HFFc6 (cell line): ENCODE data around the gene FKBP15. TPM values are rescaled to one million over a fixed set of nuclear protein-coding genes. Genes with fewer than 3 reads are reported as not detected.
A peak's percentile ranks its signal among the peaks of the same experiment; 100 is the strongest.

ENCODE experiments used
- DNase-seq: peaks from one replicate; pipeline ENCODE4 v3.0.0-alpha.2; 2018
- H3K27ac Mint-ChIP-seq: 2 replicates; pipeline ENCODE4 v1.8.0; 2020; ENCODE audit warnings: mild to moderate bottlenecking, mixed read lengths
- H3K27me3 Mint-ChIP-seq: 2 replicates; pipeline ENCODE4 v1.8.0; 2021; ENCODE audit warnings: mild to moderate bottlenecking, moderate library complexity, mixed read lengths; ENCODE audit not compliant: insufficient read depth
- H3K36me3 Mint-ChIP-seq: 2 replicates; pipeline ENCODE4 v1.8.0; 2021; ENCODE audit warnings: low read depth, mixed read lengths
- H3K4me1 Mint-ChIP-seq: 2 replicates; pipeline ENCODE4 v1.8.0; 2020; ENCODE audit warnings: low read depth, mixed read lengths
- H3K4me3 Mint-ChIP-seq: 2 replicates; pipeline ENCODE4 v1.8.0; 2020; ENCODE audit warnings: mild to moderate bottlenecking, moderate library complexity, mixed read lengths
- H3K9me3 Mint-ChIP-seq: 2 replicates; pipeline ENCODE4 v1.8.0; 2020; ENCODE audit warnings: mild to moderate bottlenecking, mixed read lengths
- CTCF ChIP-seq: fragments of 200-600 bp; sonication (generic); IDR thresholded peaks from 2 replicates; pipeline ENCODE4 v1.5.0; 2021; ENCODE audit warnings: antibody characterized with exemption, mild to moderate bottlenecking
- total RNA-seq, 6 experiments: library from RNA; stranded (reverse); fragmentation: NEBNext Ultra II Directional; extraction: Animal tissue kit (Norgen Biotek cat#: 25700); gene quantifications; 2 replicates in 1 of 6; 3 replicates in 5 of 6; pipeline ENCODE4 v1.2.3, GENCODE V29; 2021

Gene FKBP15
- total RNA-seq, 6 experiments from 2014 or later, result 25.2 to 29.8 (median 28.0) TPM

GRCh38 chr9:113266174-113266573, 45.1 kb upstream of the FKBP15 start:
- Mint-ChIP-seq H3K27me3 (no peaks in the 10 kb centered on the region), H3K4me3 (no peak overlapping the region), H3K4me1 (peaks cover 13% of the 10 kb centered on the region), H3K27ac (no peak overlapping the region), H3K36me3 (peaks cover 30% of the 10 kb centered on the region), H3K9me3 (no peaks in the 10 kb centered on the region)
- DNase-seq, result no peak
- TF ChIP-seq CTCF, result no peak

- Mint-ChIP-seq H3K4me3 (no peak overlapping the region), H3K27ac (no peak overlapping the region)
- TF ChIP-seq CTCF, result no peak
Measured at GRCh38 chr9:113261917-113262671, 41.0 kb upstream of the FKBP15 start.

DNA sequence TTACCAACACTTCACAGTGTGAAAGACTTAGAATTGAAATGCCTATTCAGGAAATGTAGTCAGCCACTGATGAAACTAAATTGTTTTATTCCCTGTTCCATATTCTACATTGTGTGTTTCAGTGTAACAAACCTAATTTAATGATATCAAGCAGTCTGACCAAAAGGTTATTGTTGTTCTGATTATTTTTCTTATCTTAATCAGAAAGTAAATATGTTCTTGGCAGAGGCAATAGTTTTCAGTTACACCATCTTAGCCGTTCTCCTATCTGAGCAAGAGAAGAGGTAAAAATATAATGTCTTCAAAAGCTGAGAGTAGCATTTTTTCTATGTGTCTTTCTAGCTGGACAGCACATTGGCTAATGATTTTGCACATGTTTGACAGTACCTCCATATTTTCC, 37.2 kb upstream of the FKBP15 start:
- Mint-ChIP-seq H3K36me3 (peaks cover 31% of the 10 kb centered on the region), H3K4me1 (peaks cover 8% of the 10 kb centered on the region), H3K27ac (no peak overlapping the region), H3K27me3 (no peaks in the 10 kb centered on the region), H3K9me3 (no peaks in the 10 kb centered on the region), H3K4me3 (no peak overlapping the region)
- no peak for TF ChIP-seq CTCF
- DNase-seq, result no peak

More at GRCh38 chr9:113261917-113262671, 41.0 kb upstream of the FKBP15 start:
- Mint-ChIP-seq H3K4me1 (peaks cover 8% of the 10 kb centered on the region), H3K27me3 (no peaks in the 10 kb centered on the region), H3K36me3 (peaks cover 28% of the 10 kb centered on the region), H3K9me3 (no peaks in the 10 kb centered on the region)
- DNase-seq, result peak; percentile 6

DNA sequence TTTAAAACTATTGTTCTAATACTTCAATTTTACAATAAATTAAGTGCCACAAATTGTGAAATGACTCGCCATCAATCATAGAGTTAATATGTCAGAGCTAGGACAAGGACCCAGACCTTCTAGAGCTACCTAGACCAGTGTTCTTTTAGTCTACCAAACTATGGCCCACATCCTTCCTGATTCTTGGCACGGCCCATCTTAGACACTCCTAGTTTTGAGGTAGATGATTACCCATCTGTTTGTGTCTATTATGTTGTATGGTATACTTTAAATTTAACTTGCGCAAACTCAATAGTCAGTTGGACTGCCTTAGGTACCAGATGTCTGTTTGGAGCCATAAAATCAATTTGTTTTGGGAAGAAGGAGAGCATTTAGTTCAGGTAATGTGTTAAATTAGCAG, 36.8 kb upstream of the FKBP15 start:
- peaks cover 31% of the 10 kb centered on the region for H3K36me3 Mint-ChIP-seq
- no peak for TF ChIP-seq CTCF
- no peak for DNase-seq
- no peaks in the 10 kb centered on the region for H3K27me3 Mint-ChIP-seq
- peaks cover 8% of the 10 kb centered on the region for H3K4me1 Mint-ChIP-seq
- H3K9me3 Mint-ChIP-seq, result no peaks in the 10 kb centered on the region
- no peak overlapping the region for H3K27ac Mint-ChIP-seq
- H3K4me3 Mint-ChIP-seq, result no peak overlapping the region

GRCh38 chr9:113255438-113255837, 34.4 kb upstream of the FKBP15 start:
- DNase-seq, result no peak
- Mint-ChIP-seq H3K27me3 (no peaks in the 10 kb centered on the region), H3K27ac (no peak overlapping the region), H3K4me1 (no peaks in the 10 kb centered on the region), H3K9me3 (no peaks in the 10 kb centered on the region), H3K4me3 (no peak overlapping the region), H3K36me3 (peaks cover 20% of the 10 kb centered on the region)
- no peak for TF ChIP-seq CTCF
